Transverse colon (tissue), 4 donors: Measurements from ENCODE around the gene DCD. TPM values are rescaled to one million over a fixed set of nuclear protein-coding genes. Genes with fewer than 3 reads are reported as not detected.

Experiments used
- DNase-seq: peaks from one replicate; pipeline ENCODE4 v3.0.0-alpha.2; 2019
- H3K27ac ChIP-seq, 4 donors: fragments of 200-600 bp; sonication (generic); 2 replicates each; pipeline ENCODE4 v1.5.1; 2016 to 2018; ENCODE audit warnings: inconsistent platforms in 4 of 4
- H3K27me3 ChIP-seq: fragments of 200-600 bp; sonication (generic); 2 replicates; pipeline ENCODE4 v1.5.1; 2017; ENCODE audit warnings: inconsistent platforms
- H3K36me3 ChIP-seq, 4 donors: fragments of 200-600 bp; sonication (generic); 2 replicates each; pipeline ENCODE4 v1.5.1; 2017 to 2019; ENCODE audit warnings: inconsistent platforms in 4 of 4
- H3K4me1 ChIP-seq, 4 donors: fragments of 200-600 bp; sonication (generic); 2 replicates each; pipeline ENCODE4 v1.5.1; 2017 to 2020; ENCODE audit warnings: inconsistent platforms in 4 of 4
- H3K4me3 ChIP-seq, 4 donors: fragments of 200-600 bp; sonication (generic); 1 replicate in 1 of 4; 2 replicates in 3 of 4; pipeline versions ENCODE4 v1.5.1 to v1.6.1; 2017 to 2019; ENCODE audit warnings: inconsistent platforms in 4 of 4
- H3K9me3 ChIP-seq, 2 donors: fragments of 200-600 bp; sonication (generic); 2 replicates each; pipeline ENCODE4 v1.5.1; 2017 to 2019; ENCODE audit warnings: inconsistent platforms in 2 of 2
- CTCF ChIP-seq, 5 experiments: fragments of 200-600 bp in 3 of 5; fragments of 450-650 bp in 2 of 5; sonication (generic) in 3 of 5; IDR thresholded peaks; 1 replicate in 2 of 5; 2 replicates in 3 of 5; pipeline ENCODE4 v1.5.1; 2016 to 2017; ENCODE audit warnings: antibody characterized with exemption in 5 of 5, inconsistent platforms in 3 of 5, mild to moderate bottlenecking in 2 of 5, moderate library complexity in 1 of 5
- EP300 ChIP-seq: sonication (generic); formaldehyde crosslinking; IDR thresholded peaks from one replicate; pipeline ENCODE4 v1.6.1; 2017; ENCODE audit warnings: antibody characterized with exemption, low read depth
- POLR2A ChIP-seq: fragments of 450-650 bp; IDR thresholded peaks from one replicate; pipeline ENCODE4 v1.6.1; 2016; ENCODE audit warnings: antibody characterized with exemption, mild to moderate bottlenecking, moderate library complexity
- POLR2AphosphoS5 ChIP-seq, 3 donors: sonication (generic); formaldehyde crosslinking; IDR thresholded peaks; one replicate each; pipeline ENCODE4 v1.6.1; 2016; ENCODE audit warnings: antibody characterized with exemption in 3 of 3
- WGBS, 2 donors: methylation state at CpG; one replicate each; pipeline ENCODE4 v1.1.5; 2018; ENCODE audit warnings: low coverage in 1 of 2; 5-methylcytosine and 5-hydroxymethylcytosine counted together
- in situ Hi-C, 4 donors: fragments of 200-750 bp; cut with MboI; loops; one replicate each; pipeline versions ENCODE4 v1.15.0 to v1.15.1; 2017; ENCODE audit warnings: low sequenced_read_pairs in 3 of 4, low pct_ligation_motif_present in 1 of 4, low pct_unique_long_range_greater_than_20kb in 1 of 4
- intact Hi-C: fragments of 100-400 bp; cut with DNase I; formaldehyde crosslinking; loops from one replicate; pipeline ENCODE4 v1.15.1; 2023; ENCODE audit warnings: low total_unique reads
- total RNA-seq, 4 donors: library from RNA; depleted of rRNA; stranded (reverse); fragments of >200 nt; gene quantifications; one replicate each; pipeline ENCODE4 v1.1.0, GENCODE V29; 2016

The DCD gene
- total RNA-seq, 4 donors from 2014 or later: not detected

- DNase-seq: no peak
- H3K9me3 ChIP-seq: no peaks in the 10 kb centered on the region
- no peaks in the 10 kb centered on the region for H3K27me3 ChIP-seq
- H3K4me1 ChIP-seq: no peaks in the 10 kb centered on the region
- no peak overlapping the region for H3K27ac ChIP-seq
- intact Hi-C loops: no loop called here
- H3K4me3 ChIP-seq: no peak overlapping the region
- no peak for TF ChIP-seq EP300
- TF ChIP-seq POLR2A: no peak
- no peak for TF ChIP-seq POLR2AphosphoS5 (IDR thresholded peaks at IDR 0.05)
- no peak for TF ChIP-seq CTCF (IDR thresholded peaks at IDR 0.05)
- in situ Hi-C loops: no loop called here
- H3K36me3 ChIP-seq: no peaks in the 10 kb centered on the region
- WGBS, 2 donors: 43 to 67% methylated on average over 1 to 4 of the region's 4 CpGs
These were observed 41.6 kb downstream of the DCD start for GRCh38 chr12:54606556-54606955.

- WGBS, 2 donors: 91 to 100% methylated on average over 1 to 6 of the region's 6 CpGs
These were observed 42.8 kb downstream of the DCD start for GRCh38 chr12:54605138-54605970.

GRCh38 chr12:54604436-54604835 is 43.7 kb downstream of the DCD start:
- H3K9me3 ChIP-seq: no peaks in the 10 kb centered on the region
- intact Hi-C loops: no loop called here
- in situ Hi-C loops: no loop called here
- no peaks in the 10 kb centered on the region for H3K27me3 ChIP-seq
- no peak for DNase-seq
- no peaks in the 10 kb centered on the region for H3K4me1 ChIP-seq
- H3K4me3 ChIP-seq: no peak overlapping the region
- H3K36me3 ChIP-seq: no peaks in the 10 kb centered on the region
- WGBS, 2 donors: 93% methylated on average over 4 of the region's 4 CpGs; no CpG with 5 or more reads in 1 of the 2 donors
- no peak overlapping the region for H3K27ac ChIP-seq
- no peak for TF ChIP-seq POLR2A
- no peak for TF ChIP-seq EP300
- TF ChIP-seq CTCF (IDR thresholded peaks at IDR 0.05): no peak
- no peak for TF ChIP-seq POLR2AphosphoS5 (IDR thresholded peaks at IDR 0.05)

More at GRCh38 chr12:54605138-54605970, 42.8 kb downstream of the DCD start:
- Histone ChIP-seq H3K27me3 (no peaks in the 10 kb centered on the region), H3K27ac (no peak overlapping the region), H3K4me1 (no peaks in the 10 kb centered on the region), H3K36me3 (no peaks in the 10 kb centered on the region), H3K4me3 (no peak overlapping the region), H3K9me3 (no peaks in the 10 kb centered on the region)
- intact Hi-C loops (no loop called here), in situ Hi-C loops (no loop called here)
- no peak for TF ChIP-seq EP300
- TF ChIP-seq POLR2A: no peak
- TF ChIP-seq CTCF (IDR thresholded peaks at IDR 0.05): no peak
- no peak for TF ChIP-seq POLR2AphosphoS5 (IDR thresholded peaks at IDR 0.05)
- DNase-seq: no peak

- 60 to 88% methylated on average over 2 to 5 of the region's 5 CpGs for WGBS, 2 donors
- Histone ChIP-seq H3K36me3 (no peaks in the 10 kb centered on the region), H3K4me1 (no peaks in the 10 kb centered on the region), H3K27me3 (no peaks in the 10 kb centered on the region), H3K27ac (no peak overlapping the region), H3K4me3 (no peak overlapping the region), H3K9me3 (no peaks in the 10 kb centered on the region)
- in situ Hi-C loops: no loop called here
- no peak for DNase-seq
- TF ChIP-seq POLR2A (no peak), POLR2AphosphoS5 (IDR thresholded peaks at IDR 0.05) (no peak), CTCF (IDR thresholded peaks at IDR 0.05) (no peak), EP300 (no peak)
- intact Hi-C loops: no loop called here
These were observed 44.3 kb downstream of the DCD start for GRCh38 chr12:54603872-54604271.
